Stomach (tissue), 9 donors: ENCODE data around the gene TFB1M. TPM values are rescaled to one million over a fixed set of nuclear protein-coding genes. Genes with fewer than 3 reads are reported as not detected.

Source experiments
- DNase-seq, 2 donors: peaks; one replicate each; pipeline versions ENCODE4 v3.0.0 to v3.0.0-alpha.2; 2013 to 2019
- H3K27ac ChIP-seq, 5 donors: fragments of 200-600 bp in 4 of 5; sonication (generic) in 4 of 5; one replicate each; pipeline ENCODE4 v1.5.1; 2013 to 2019; ENCODE audit warnings: mild to moderate bottlenecking in 1 of 5, moderate library complexity in 1 of 5
- H3K27me3 ChIP-seq, 3 donors: fragments of 200-600 bp; sonication (generic); one replicate each; pipeline ENCODE4 v1.5.1; 2017 to 2019; ENCODE audit warnings: mixed run types in 1 of 3
- H3K36me3 ChIP-seq, 4 donors: fragments of 200-600 bp; sonication (generic); 1 replicate in 3 of 4; 2 replicates in 1 of 4; pipeline ENCODE4 v1.5.1; 2016 to 2019
- H3K4me1 ChIP-seq, 4 donors: fragments of 200-600 bp; sonication (generic); one replicate each; pipeline ENCODE4 v1.5.1; 2016 to 2019
- H3K4me3 ChIP-seq, 4 donors: fragments of 200-600 bp; sonication (generic) in 3 of 4; one replicate each; pipeline ENCODE4 v1.5.1; 2016 to 2019; ENCODE audit warnings: mild to moderate bottlenecking in 1 of 4
- H3K9me3 ChIP-seq, 4 donors: fragments of 200-600 bp; sonication (generic); one replicate each; pipeline ENCODE4 v1.5.1; 2016 to 2019
- EP300 ChIP-seq: sonication (generic); formaldehyde crosslinking; IDR thresholded peaks from one replicate; pipeline ENCODE4 v1.6.1; 2017; ENCODE audit warnings: antibody characterized with exemption
- POLR2A ChIP-seq, 4 donors: fragments of 450-650 bp; IDR thresholded peaks; one replicate each; pipeline ENCODE4 v1.6.1; 2016; ENCODE audit warnings: antibody characterized with exemption in 4 of 4, control low read depth in 2 of 4, mild to moderate bottlenecking in 1 of 4, moderate library complexity in 1 of 4
- POLR2AphosphoS5 ChIP-seq, 3 donors: sonication (generic); formaldehyde crosslinking; IDR thresholded peaks; one replicate each; pipeline ENCODE4 v1.6.1; 2016; ENCODE audit warnings: antibody characterized with exemption in 3 of 3
- WGBS, 5 donors: extraction: QIAGEN DNeasy Blood & Tissue Kit in 3 of 5; methylation state at CpG; one replicate each; pipeline versions ENCODE4 v1.1.5 to v1.1.7; 2013 to 2018; 5-methylcytosine and 5-hydroxymethylcytosine counted together
- intact Hi-C: fragments of 100-400 bp; cut with DNase I; formaldehyde crosslinking; loops from one replicate; pipeline ENCODE4 v1.15.1; 2023; ENCODE audit warnings: low total_unique reads
- polyA plus RNA-seq, 3 donors: library from polyadenylated mRNA; stranded (reverse); fragments of 200-250 nt; gene quantifications; one replicate each; pipeline ENCODE4 v1.2.3, GENCODE V29; 2013
- total RNA-seq, 5 donors: library from RNA; depleted of rRNA; stranded (reverse); fragments of >200 nt; gene quantifications; one replicate each; pipeline versions ENCODE4 v1.1.0 to v1.2.3, GENCODE V29; 2014 to 2016
- TF ChIP-seq, protein P1 (sequence below), 7 experiments: fragments of 450-650 bp in 4 of 7; fragments of 200-600 bp in 3 of 7; sonication (generic) in 3 of 7; IDR thresholded peaks; one replicate each; pipeline ENCODE4 v1.5.1; 2016 to 2019; ENCODE audit warnings: antibody characterized with exemption in 7 of 7, control low read depth in 2 of 7, mild to moderate bottlenecking in 1 of 7
- donor health status: healthy with polysubstance abuse.
- donor health status: Bipolar disorder and iron deficiency.
- donor health status: healthy.

The TFB1M gene
- total and polyA plus RNA-seq, 8 donors: 5.4 to 37.9 (median 13.7) TPM

DNA sequence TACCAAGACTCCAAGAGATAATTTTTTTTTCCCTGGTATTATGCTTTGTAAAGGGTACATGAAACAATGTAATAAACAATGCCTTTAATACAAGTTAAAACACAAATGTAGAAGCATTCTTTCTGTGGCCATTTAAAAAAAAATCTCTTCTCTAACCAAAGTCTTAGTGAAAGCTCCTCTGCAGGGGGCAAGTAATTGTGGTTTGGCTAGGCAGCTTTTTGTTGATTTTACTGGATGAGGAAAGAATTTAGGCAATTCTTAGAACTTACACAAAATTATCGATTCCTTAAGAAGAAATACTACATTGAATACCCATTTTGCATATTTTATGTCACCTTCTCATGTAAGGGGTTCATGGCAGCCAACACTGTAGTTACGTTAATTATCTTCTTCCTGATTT, 12.4 kb downstream of the TFB1M start:
- Histone ChIP-seq H3K27ac (no peak overlapping the region), H3K27me3 (no peaks in the 10 kb centered on the region), H3K4me1 (no peaks in the 10 kb centered on the region), H3K4me3 (no peak overlapping the region), H3K9me3 (no peaks in the 10 kb centered on the region), H3K36me3 (peaks cover 0 to 46% (median 38%) of the 10 kb centered on the region in 4 donors)
- TF ChIP-seq, protein P1, sequence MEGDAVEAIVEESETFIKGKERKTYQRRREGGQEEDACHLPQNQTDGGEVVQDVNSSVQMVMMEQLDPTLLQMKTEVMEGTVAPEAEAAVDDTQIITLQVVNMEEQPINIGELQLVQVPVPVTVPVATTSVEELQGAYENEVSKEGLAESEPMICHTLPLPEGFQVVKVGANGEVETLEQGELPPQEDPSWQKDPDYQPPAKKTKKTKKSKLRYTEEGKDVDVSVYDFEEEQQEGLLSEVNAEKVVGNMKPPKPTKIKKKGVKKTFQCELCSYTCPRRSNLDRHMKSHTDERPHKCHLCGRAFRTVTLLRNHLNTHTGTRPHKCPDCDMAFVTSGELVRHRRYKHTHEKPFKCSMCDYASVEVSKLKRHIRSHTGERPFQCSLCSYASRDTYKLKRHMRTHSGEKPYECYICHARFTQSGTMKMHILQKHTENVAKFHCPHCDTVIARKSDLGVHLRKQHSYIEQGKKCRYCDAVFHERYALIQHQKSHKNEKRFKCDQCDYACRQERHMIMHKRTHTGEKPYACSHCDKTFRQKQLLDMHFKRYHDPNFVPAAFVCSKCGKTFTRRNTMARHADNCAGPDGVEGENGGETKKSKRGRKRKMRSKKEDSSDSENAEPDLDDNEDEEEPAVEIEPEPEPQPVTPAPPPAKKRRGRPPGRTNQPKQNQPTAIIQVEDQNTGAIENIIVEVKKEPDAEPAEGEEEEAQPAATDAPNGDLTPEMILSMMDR (IDR thresholded peaks at IDR 0.05): no peak
- TF ChIP-seq EP300: no peak
- no peak for TF ChIP-seq POLR2A (IDR thresholded peaks at IDR 0.05)
- TF ChIP-seq POLR2AphosphoS5 (IDR thresholded peaks at IDR 0.05): no peak
- intact Hi-C loops: no loop called here
- WGBS, 5 donors: 84 to 95% (median 91%) methylated on average over 2 of the region's 2 CpGs
- no peak for DNase-seq

DNA sequence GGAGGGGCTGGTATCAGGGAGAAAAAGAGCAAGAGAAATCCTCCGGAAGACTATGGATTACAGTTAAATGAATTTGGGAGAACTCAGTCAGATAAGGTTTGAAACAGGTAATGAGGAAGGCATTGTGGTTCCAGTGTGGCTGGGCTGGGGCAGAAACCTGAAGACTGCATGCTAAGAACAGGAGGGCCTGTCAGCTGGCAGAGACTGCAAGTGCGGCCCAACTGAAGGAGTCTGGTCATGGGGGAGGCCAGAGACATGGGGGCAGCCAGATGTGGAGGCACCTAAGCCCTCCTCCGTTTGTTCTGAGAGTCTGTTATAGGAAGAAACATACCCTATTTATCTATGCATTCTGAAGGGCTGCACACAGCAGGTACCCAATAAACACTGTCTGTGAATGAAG, 16.6 kb downstream of the TFB1M start:
- no peaks in the 10 kb centered on the region for H3K4me1 ChIP-seq
- H3K9me3 ChIP-seq: no peaks in the 10 kb centered on the region
- intact Hi-C loops: no loop called here
- TF ChIP-seq, protein P1 (IDR thresholded peaks at IDR 0.05): no peak
- TF ChIP-seq EP300 (no peak), POLR2AphosphoS5 (IDR thresholded peaks at IDR 0.05) (no peak), POLR2A (IDR thresholded peaks at IDR 0.05) (no peak)
- peaks cover 3 to 62% (median 52%) of the 10 kb centered on the region in 4 donors for H3K36me3 ChIP-seq
- H3K27ac ChIP-seq: no peak overlapping the region
- no peak overlapping the region for H3K4me3 ChIP-seq
- 89 to 97% (median 89%) methylated on average over 3 of the region's 3 CpGs for WGBS, 5 donors
- DNase-seq: no peak
- H3K27me3 ChIP-seq: no peaks in the 10 kb centered on the region

DNA sequence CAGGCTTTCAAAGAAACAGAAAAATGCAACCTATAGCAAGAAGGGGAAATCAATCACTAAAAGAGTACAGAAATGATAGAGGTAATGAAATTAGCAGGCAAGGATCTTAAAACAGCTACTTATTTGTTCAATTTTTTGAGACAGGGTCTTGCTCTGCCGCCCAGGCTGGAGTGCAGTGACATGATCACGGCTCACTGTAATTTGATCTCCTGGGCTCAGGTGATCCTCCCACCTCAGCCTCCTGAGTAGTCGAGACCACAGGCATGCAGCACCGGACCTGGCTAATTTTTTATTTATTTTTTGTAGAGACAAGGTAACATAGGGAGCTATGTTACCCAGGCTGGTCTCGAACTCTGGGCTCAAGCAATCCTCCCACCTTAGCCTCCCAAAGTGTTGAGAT, 21.6 kb downstream of the TFB1M start:
- Histone ChIP-seq H3K9me3 (no peaks in the 10 kb centered on the region), H3K36me3 (peaks cover 3 to 75% (median 65%) of the 10 kb centered on the region in 4 donors), H3K4me1 (no peaks in the 10 kb centered on the region), H3K27ac (no peak overlapping the region), H3K4me3 (no peak overlapping the region), H3K27me3 (no peaks in the 10 kb centered on the region)
- TF ChIP-seq, protein P1 (IDR thresholded peaks at IDR 0.05): no peak
- TF ChIP-seq EP300 (no peak), POLR2A (IDR thresholded peaks at IDR 0.05) (no peak), POLR2AphosphoS5 (IDR thresholded peaks at IDR 0.05) (no peak)
- no peak for DNase-seq
- 73 to 85% (median 74%) methylated on average over 5 of the region's 5 CpGs for WGBS, 5 donors
- intact Hi-C loops: no loop called here

DNA sequence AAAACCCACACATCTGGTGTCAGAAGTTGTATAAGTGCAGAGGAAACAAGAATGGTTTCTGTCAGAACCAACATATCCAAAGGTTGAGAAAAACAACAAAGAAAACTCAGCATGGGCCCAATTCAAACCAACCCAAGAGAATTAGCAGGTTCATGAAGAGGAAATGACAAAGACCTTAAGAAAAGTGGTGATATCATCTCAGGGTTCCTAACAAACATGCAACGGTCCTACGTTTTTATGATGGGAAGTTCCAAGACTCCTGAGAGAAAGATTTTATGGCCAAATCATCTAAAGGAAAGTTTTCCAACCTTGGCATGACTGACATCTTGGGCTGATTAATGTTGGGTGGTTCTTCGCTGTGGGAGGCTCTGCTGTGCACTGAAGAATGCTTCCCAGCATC, 23.0 kb downstream of the TFB1M start:
- no peak for TF ChIP-seq POLR2A (IDR thresholded peaks at IDR 0.05)
- TF ChIP-seq, protein P1 (IDR thresholded peaks at IDR 0.05): no peak
- TF ChIP-seq EP300: no peak
- TF ChIP-seq POLR2AphosphoS5 (IDR thresholded peaks at IDR 0.05): no peak
- H3K4me3 ChIP-seq: no peak overlapping the region
- peaks cover 0 to 66% (median 53%) of the 10 kb centered on the region in 4 donors for H3K36me3 ChIP-seq
- 86 to 95% (median 92%) methylated on average over 3 of the region's 3 CpGs for WGBS, 5 donors
- no peaks in the 10 kb centered on the region for H3K27me3 ChIP-seq
- intact Hi-C loops: no loop called here
- no peaks in the 10 kb centered on the region for H3K9me3 ChIP-seq
- H3K27ac ChIP-seq: no peak overlapping the region
- no peaks in the 10 kb centered on the region for H3K4me1 ChIP-seq
- DNase-seq: no peak
